MCF 10A (cell line): ENCODE results near the gene CYP27C1. TPM values are rescaled to one million over a fixed set of nuclear protein-coding genes. Genes with fewer than 3 reads are reported as not detected.
"Not testable (repeated sequence)": the region's sequence is repeated elsewhere in the genome, so short reads cannot be mapped to it uniquely, and the experiment has no call there.

Experiments
- BruUV-seq: library from RNA; stranded (reverse); fragments of 400-500 nt; replicated peaks from 2 replicates; lab custom pipeline; 2021; lab: Mats Ljungman, UMichigan
- CTCF ChIA-PET: fragments of 300-600 bp; sonication (Branson Sonifier 250); formaldehyde crosslinking; extraction: SDS; loops from one replicate; lab custom pipeline; 2021; ENCODE audit warnings: antibody characterized with exemption, inconsistent platforms; lab: Yijun Ruan, JAX
- POLR2A ChIA-PET: fragments of 300-600, 350-650 bp; sonication (Branson Sonifier 250); formaldehyde crosslinking; extraction: SDS; loops from one replicate; lab custom pipeline; 2020; ENCODE audit warnings: antibody characterized with exemption, inconsistent platforms; lab: Yijun Ruan, JAX
- DNase-seq: peaks from one replicate; pipeline ENCODE4 v3.0.0-alpha.2; 2018; ENCODE audit not compliant: unreplicated experiment
- H3K27ac Mint-ChIP-seq: one replicate; pipeline ENCODE4 v1.8.0; 2022; ENCODE audit warnings: mild to moderate bottlenecking, low read depth, mixed read lengths; ENCODE audit not compliant: unreplicated experiment
- H3K27me3 Mint-ChIP-seq: one replicate; pipeline ENCODE4 v1.8.0; 2022; ENCODE audit warnings: mixed read lengths; ENCODE audit not compliant: insufficient read depth, unreplicated experiment
- H3K36me3 Mint-ChIP-seq: one replicate; pipeline ENCODE4 v1.8.0; 2022; ENCODE audit warnings: mild to moderate bottlenecking, moderate library complexity, mixed read lengths; ENCODE audit not compliant: insufficient read depth, unreplicated experiment
- H3K4me1 Mint-ChIP-seq: one replicate; pipeline ENCODE4 v1.8.0; 2022; ENCODE audit warnings: mixed read lengths; ENCODE audit not compliant: insufficient read depth, unreplicated experiment
- H3K4me3 Mint-ChIP-seq: one replicate; pipeline ENCODE4 v1.8.0; 2022; ENCODE audit warnings: mild to moderate bottlenecking, moderate library complexity, mixed read lengths; ENCODE audit not compliant: unreplicated experiment
- H3K9me3 Mint-ChIP-seq: one replicate; pipeline ENCODE4 v1.8.0; 2022; ENCODE audit warnings: mixed read lengths; ENCODE audit not compliant: unreplicated experiment
- CTCF ChIP-seq: fragments of 200-600 bp; IDR thresholded peaks from one replicate; pipeline ENCODE4 v1.8.0; 2022; ENCODE audit warnings: antibody characterized with exemption, mild to moderate bottlenecking; ENCODE audit not compliant: unreplicated experiment
- intact Hi-C: fragments of 100-400 bp; cut with micrococcal nuclease; formaldehyde crosslinking; loops from 2 replicates; pipeline ENCODE4 v1.14.1; 2022
- total RNA-seq: library from RNA; stranded (reverse); gene quantifications from 2 replicates; pipeline ENCODE4 v1.2.3, GENCODE V29; 2022

Gene CYP27C1
- total RNA-seq, 1 experiment from 2014 or later = not detected

DNA sequence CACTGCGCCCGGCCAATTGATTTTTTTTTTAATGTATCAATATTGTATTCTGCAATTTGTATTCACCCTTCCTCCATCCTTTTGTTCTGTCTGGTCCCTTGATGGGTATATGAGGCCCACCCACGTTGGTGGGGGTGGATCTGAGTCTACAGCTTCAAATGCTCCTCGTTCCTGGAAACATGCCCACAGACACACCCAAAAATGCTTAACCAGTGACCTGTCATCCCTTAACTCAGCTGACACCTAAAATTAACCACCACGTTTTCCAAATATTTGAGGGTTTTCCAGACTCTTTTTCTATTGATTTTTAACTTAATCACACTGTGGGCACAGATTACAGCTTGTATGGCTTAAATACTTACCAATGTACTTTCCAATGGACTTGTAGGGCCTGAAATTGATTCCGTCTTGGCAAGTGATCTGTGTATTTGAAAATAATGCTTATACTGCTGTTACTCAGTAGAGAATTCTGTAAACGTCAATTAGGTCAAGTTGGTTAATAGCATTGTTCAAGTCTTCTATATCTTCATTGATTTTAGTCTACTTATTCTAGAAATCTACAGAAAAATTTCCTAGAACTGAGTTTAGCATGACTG lies 34.4 kb upstream of the CYP27C1 start:
- peaks cover 13% of the 10 kb centered on the region for H3K4me1 Mint-ChIP-seq
- intact Hi-C loops = no loop called here
- no TSS peak for BruUV-seq
- H3K27me3 Mint-ChIP-seq = no peaks in the 10 kb centered on the region
- peak; percentile 36 for DNase-seq
- CTCF ChIA-PET = no interaction called here
- H3K4me3 Mint-ChIP-seq = no peak overlapping the region
- H3K36me3 Mint-ChIP-seq = peaks cover 22% of the 10 kb centered on the region
- TF ChIP-seq CTCF = no peak
- POLR2A ChIA-PET = no interaction called here
- H3K9me3 Mint-ChIP-seq = no peaks in the 10 kb centered on the region
- H3K27ac Mint-ChIP-seq = no peak overlapping the region

DNA sequence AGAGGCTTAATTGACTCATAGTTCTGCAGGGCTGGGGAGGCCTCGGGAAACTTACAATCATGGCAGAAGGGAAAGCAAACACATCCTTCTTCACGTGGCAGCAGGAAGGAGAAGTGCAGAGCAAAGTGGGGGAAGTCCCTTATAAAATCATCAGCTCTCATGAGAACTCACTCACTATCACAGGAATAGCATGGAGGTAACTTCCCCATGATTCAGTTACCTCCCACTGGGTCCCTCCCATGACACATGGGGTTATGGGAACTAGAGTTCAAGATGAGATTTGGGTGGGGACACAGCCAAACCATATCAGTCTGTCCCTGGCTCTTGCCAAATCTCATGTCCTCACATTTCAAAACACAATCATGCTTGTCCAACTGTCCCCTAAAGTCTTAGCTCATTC lies 21.1 kb upstream of the CYP27C1 start:
- H3K27ac Mint-ChIP-seq, BruUV-seq, DNase-seq, H3K27me3 Mint-ChIP-seq, H3K36me3 Mint-ChIP-seq, H3K4me1 Mint-ChIP-seq, H3K4me3 Mint-ChIP-seq, intact Hi-C loops: not testable (repeated sequence)
- POLR2A ChIA-PET = interaction anchor here (0.6 kb wide), 1 partner anchor 433 kb away, joined by 3 read pairs; no protein-coding TSS in a partner anchor
- peaks cover 23% of the 10 kb centered on the region for H3K9me3 Mint-ChIP-seq
- CTCF ChIA-PET = interaction anchor here (0.6 kb wide), 1 partner anchor 430 kb away, joined by 5 read pairs; no protein-coding TSS in a partner anchor

DNA sequence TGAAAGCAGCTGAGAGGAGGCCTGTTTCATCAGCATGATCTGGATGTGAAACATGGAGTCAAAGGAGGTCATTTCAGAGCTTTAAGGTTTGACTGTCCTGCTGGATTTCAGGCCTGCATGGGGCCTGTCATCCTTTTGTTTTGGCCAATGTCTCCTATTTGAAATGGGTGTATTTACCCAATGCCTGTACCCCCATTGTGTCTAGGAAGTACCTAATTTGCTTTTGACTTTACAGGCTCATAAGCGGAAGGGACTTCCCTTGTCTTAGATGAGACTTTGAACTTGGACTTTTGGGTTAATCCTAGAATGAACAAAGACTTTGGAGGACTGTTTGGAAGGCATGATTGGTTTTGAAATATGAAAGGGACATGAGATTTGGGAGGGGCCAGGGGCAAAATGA lies 19.3 kb upstream of the CYP27C1 start:
- H3K4me3 Mint-ChIP-seq = no peak overlapping the region
- intact Hi-C loops = no loop called here
- peaks cover 23% of the 10 kb centered on the region for H3K9me3 Mint-ChIP-seq
- no peak for TF ChIP-seq CTCF
- H3K4me1 Mint-ChIP-seq = no peaks in the 10 kb centered on the region
- ChIA-PET CTCF (no interaction called here), POLR2A (interaction anchor here (0.6 kb wide), 1 partner anchor 53 kb away, joined by 3 read pairs; no protein-coding TSS in a partner anchor)
- DNase-seq = no peak
- no peaks in the 10 kb centered on the region for H3K36me3 Mint-ChIP-seq
- H3K27ac Mint-ChIP-seq = no peak overlapping the region
- no peaks in the 10 kb centered on the region for H3K27me3 Mint-ChIP-seq
- no TSS peak for BruUV-seq

- H3K4me3 Mint-ChIP-seq, BruUV-seq, intact Hi-C loops, H3K27me3 Mint-ChIP-seq, POLR2A ChIA-PET, H3K27ac Mint-ChIP-seq, H3K4me1 Mint-ChIP-seq, DNase-seq, CTCF ChIA-PET, H3K36me3 Mint-ChIP-seq: not testable (repeated sequence)
- peaks cover 23% of the 10 kb centered on the region for H3K9me3 Mint-ChIP-seq
These were observed 17.7 kb upstream of the CYP27C1 start for GRCh38 chr2:127237768-127238167.

- Mint-ChIP-seq H3K9me3 (peaks cover 16% of the 10 kb centered on the region), H3K27me3 (no peaks in the 10 kb centered on the region), H3K36me3 (no peaks in the 10 kb centered on the region), H3K4me1 (no peaks in the 10 kb centered on the region), H3K4me3 (no peak overlapping the region), H3K27ac (no peak overlapping the region)
- TF ChIP-seq CTCF = no peak
- intact Hi-C loops = no loop called here
- POLR2A ChIA-PET = no interaction called here
- no TSS peak for BruUV-seq
- CTCF ChIA-PET = no interaction called here
- DNase-seq = no peak
These were observed 15.1 kb upstream of the CYP27C1 start for GRCh38 chr2:127235082-127235702.
